ENCODE measurements around the gene PYCR2. TPM values are rescaled to one million over a fixed set of nuclear protein-coding genes. Genes with fewer than 3 reads are reported as not detected.

The PYCR2 gene
- total RNA-seq, 1 experiment from 2014 or later, result 104 TPM

GRCh38 chr1:225944387-225944786 lies 20.3 kb upstream of the PYCR2 start:
- Histone ChIP-seq H2BK5ac (ENCODE audit: insufficient read length, low read length) (no peak overlapping the region), H4K20me1 (ENCODE audit: control insufficient read depth, insufficient read depth, insufficient read length) (no peaks in the 10 kb centered on the region), H3K56ac (ENCODE audit: insufficient read length, low read depth, low read length) (no peak overlapping the region), H3K27ac (ENCODE audit: insufficient read length, low read depth, low read length) (no peak overlapping the region), H3K23ac (ENCODE audit: insufficient read length, low read depth, low read length) (no peak overlapping the region), H3K14ac (ENCODE audit: insufficient read depth, low read length) (no peak overlapping the region), H2AFZ (ENCODE audit: low read length) (no peak overlapping the region), H3K4me1 (ENCODE audit: insufficient read depth, low read length) (peaks cover 28% of the 10 kb centered on the region; the same call in 1 of the 2 replicates), H3K23me2 (ENCODE audit: insufficient read length, low read depth, low read length, poor library complexity, severe bottlenecking) (no peaks in the 10 kb centered on the region), H3T11ph (ENCODE audit: low read length) (no peak overlapping the region), H2BK15ac (ENCODE audit: low read depth, low read length) (no peak overlapping the region), H2BK20ac (ENCODE audit: low read depth, low read length, poor library complexity, severe bottlenecking) (no peak overlapping the region), H3K4me2 (ENCODE audit: insufficient read depth, insufficient read length, low read length) (no peak overlapping the region), H3K18ac (ENCODE audit: insufficient read length, low read depth, low read length) (no peak overlapping the region), H4K91ac (ENCODE audit: insufficient read length, low read depth, low read length) (peak overlapping the region; percentile 32), H3K9ac (ENCODE audit: extremely low read depth, insufficient read length, low read length) (no peak overlapping the region), H3K27me3 (ENCODE audit: insufficient read depth, low read length) (no peaks in the 10 kb centered on the region; the same call in 1 of the 2 replicates), H3K79me2 (ENCODE audit: insufficient read depth, low read length) (no peaks in the 10 kb centered on the region), H3K79me1 (ENCODE audit: insufficient read depth, low read depth, low read length, poor library complexity, severe bottlenecking) (no peaks in the 10 kb centered on the region), H2BK12ac (ENCODE audit: insufficient read length, low read depth, low read length) (no peak overlapping the region), H4K5ac (ENCODE audit: insufficient read length, low read depth, low read length) (no peak overlapping the region), H2BK120ac (ENCODE audit: low read depth, low read length, poor library complexity, severe bottlenecking) (no peak overlapping the region), H4K8ac (replicated peaks; ENCODE audit: insufficient read length, low read depth, low read length) (no peak overlapping the region), H3K9me3 (ENCODE audit: control insufficient read depth, low read depth, low read length) (no peaks in the 10 kb centered on the region), H2AK5ac (ENCODE audit: insufficient read length, low read length) (no peak overlapping the region), H3K4ac (ENCODE audit: low read depth, low read length) (no peak overlapping the region)
- Mint-ChIP-seq H3K4me3 (no peak overlapping the region), H3K27ac (peak overlapping the region in 1 of 3 experiments; percentile 60; a peak in 1 of 7 replicates), H3K36me3 (ENCODE audit: insufficient read depth in 1 of 3, low read depth in 3 of 3) (no peaks in the 10 kb centered on the region), H3K4me1 (peaks cover 58 to 67% of the 10 kb centered on the region in 2 experiments), H3K9me3 (no peaks in the 10 kb centered on the region; a peak in 2 of 5 replicates), H3K27me3 (ENCODE audit: low read depth) (peaks cover 10% of the 10 kb centered on the region)
- no CpG with 5 or more reads among the region's 2 CpGs for WGBS (ENCODE audit: extremely low coverage, insufficient read length, low lambda C conversion rate)
- DNase-seq, result no peak
- TF ChIP-seq, protein P1, sequence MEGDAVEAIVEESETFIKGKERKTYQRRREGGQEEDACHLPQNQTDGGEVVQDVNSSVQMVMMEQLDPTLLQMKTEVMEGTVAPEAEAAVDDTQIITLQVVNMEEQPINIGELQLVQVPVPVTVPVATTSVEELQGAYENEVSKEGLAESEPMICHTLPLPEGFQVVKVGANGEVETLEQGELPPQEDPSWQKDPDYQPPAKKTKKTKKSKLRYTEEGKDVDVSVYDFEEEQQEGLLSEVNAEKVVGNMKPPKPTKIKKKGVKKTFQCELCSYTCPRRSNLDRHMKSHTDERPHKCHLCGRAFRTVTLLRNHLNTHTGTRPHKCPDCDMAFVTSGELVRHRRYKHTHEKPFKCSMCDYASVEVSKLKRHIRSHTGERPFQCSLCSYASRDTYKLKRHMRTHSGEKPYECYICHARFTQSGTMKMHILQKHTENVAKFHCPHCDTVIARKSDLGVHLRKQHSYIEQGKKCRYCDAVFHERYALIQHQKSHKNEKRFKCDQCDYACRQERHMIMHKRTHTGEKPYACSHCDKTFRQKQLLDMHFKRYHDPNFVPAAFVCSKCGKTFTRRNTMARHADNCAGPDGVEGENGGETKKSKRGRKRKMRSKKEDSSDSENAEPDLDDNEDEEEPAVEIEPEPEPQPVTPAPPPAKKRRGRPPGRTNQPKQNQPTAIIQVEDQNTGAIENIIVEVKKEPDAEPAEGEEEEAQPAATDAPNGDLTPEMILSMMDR (conservative IDR thresholded peaks at IDR 0.05), result no peak
